PC-3 (cell line): ENCODE results near the gene GLIPR2.

Experiments used
- EZH2 ChIP-seq: fragments of 300-600 bp; sonication (generic); IDR thresholded peaks from one replicate; pipeline ENCODE4 v1.6.1; 2017; ENCODE audit warnings: antibody characterized with exemption, mild to moderate bottlenecking, low read length; ENCODE audit not compliant: unreplicated experiment
- EZH2phosphoT487 ChIP-seq: fragments of 300-600 bp; sonication (generic); IDR thresholded peaks from 2 replicates; pipeline ENCODE4 v1.6.1; 2018; ENCODE audit warnings: mild to moderate bottlenecking, antibody characterized with exemption, low read length, borderline replicate concordance
- TF ChIP-seq, protein P1 (sequence below): fragments of 300-600 bp; sonication (generic); conservative IDR thresholded peaks from 2 replicates; pipeline ENCODE4 v1.5.1; 2017; ENCODE audit warnings: antibody characterized with exemption, low read depth, mild to moderate bottlenecking, low read length

DNA sequence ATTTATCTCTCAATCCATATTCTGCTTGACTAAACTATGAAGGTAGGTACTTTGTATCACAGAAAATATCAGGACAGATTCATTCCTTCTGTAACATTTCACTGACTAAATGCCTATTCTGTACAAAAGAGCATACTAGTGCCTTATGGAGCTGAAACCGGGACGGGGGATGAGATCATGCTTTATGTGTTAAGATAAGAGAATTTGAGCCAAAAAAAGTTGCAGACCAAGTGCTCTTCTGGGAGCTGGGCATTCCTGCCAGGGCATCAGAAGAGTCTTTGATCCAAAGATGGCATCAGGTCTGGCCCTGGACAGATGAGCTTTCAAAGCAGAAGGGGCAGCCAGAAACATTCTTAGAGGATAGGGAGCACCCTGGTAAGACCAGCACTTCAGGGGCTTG is 27.5 kb upstream of the GLIPR2 start:
- TF ChIP-seq EZH2 (no peak), EZH2phosphoT487 (no peak)
- TF ChIP-seq, protein P1, sequence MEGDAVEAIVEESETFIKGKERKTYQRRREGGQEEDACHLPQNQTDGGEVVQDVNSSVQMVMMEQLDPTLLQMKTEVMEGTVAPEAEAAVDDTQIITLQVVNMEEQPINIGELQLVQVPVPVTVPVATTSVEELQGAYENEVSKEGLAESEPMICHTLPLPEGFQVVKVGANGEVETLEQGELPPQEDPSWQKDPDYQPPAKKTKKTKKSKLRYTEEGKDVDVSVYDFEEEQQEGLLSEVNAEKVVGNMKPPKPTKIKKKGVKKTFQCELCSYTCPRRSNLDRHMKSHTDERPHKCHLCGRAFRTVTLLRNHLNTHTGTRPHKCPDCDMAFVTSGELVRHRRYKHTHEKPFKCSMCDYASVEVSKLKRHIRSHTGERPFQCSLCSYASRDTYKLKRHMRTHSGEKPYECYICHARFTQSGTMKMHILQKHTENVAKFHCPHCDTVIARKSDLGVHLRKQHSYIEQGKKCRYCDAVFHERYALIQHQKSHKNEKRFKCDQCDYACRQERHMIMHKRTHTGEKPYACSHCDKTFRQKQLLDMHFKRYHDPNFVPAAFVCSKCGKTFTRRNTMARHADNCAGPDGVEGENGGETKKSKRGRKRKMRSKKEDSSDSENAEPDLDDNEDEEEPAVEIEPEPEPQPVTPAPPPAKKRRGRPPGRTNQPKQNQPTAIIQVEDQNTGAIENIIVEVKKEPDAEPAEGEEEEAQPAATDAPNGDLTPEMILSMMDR: no peak
